HepG2 (cell line): ENCODE data around the gene RAMP3. TPM values are rescaled to one million over a fixed set of nuclear protein-coding genes. Genes with fewer than 3 reads are reported as not detected.

ENCODE experiments used
- ARNT2 ChIP-seq: sonication (generic); formaldehyde crosslinking; IDR thresholded peaks from 2 replicates; pipeline ENCODE4 v1.8.0; 2022; ENCODE audit warnings: mild to moderate bottlenecking, low read depth, missing genetic modification reagents, moderate library complexity
- BRF2 ChIP-seq: sonication (generic); formaldehyde crosslinking; IDR thresholded peaks from 2 replicates; pipeline ENCODE4 v1.8.1; 2022; ENCODE audit warnings: mild to moderate bottlenecking, missing genetic modification reagents
- HNF4A ChIP-seq: sonication (generic); formaldehyde crosslinking; IDR thresholded peaks from 2 replicates; pipeline ENCODE4 v1.4.0; 2020; ENCODE audit warnings: missing genetic modification reagents
- HNF4G ChIP-seq, 2 experiments: sonication (generic) in 1 of 2; formaldehyde crosslinking in 1 of 2; IDR thresholded peaks; 2 replicates each; pipeline versions ENCODE4 v1.4.0 to v1.6.1; 2011 to 2020; ENCODE audit warnings: borderline replicate concordance in 2 of 2, low read depth in 2 of 2, mild to moderate bottlenecking in 2 of 2, low read length in 1 of 2, missing genetic modification reagents in 1 of 2, moderate library complexity in 1 of 2
- MTF1 ChIP-seq: sonication (generic); formaldehyde crosslinking; IDR thresholded peaks from 2 replicates; pipeline ENCODE4 v1.5.0; 2020; ENCODE audit warnings: missing genetic modification reagents
- POLR2A ChIP-seq, 2 experiments: IDR thresholded peaks; 2 replicates each; pipeline ENCODE4 v1.6.1; 2011; ENCODE audit warnings: low read depth in 2 of 2, low read length in 2 of 2, mild to moderate bottlenecking in 1 of 2, moderate library complexity in 1 of 2; ENCODE audit not compliant: insufficient read depth in 1 of 2
- TAF1 ChIP-seq: sonication (generic); formaldehyde crosslinking; IDR thresholded peaks from 2 replicates; pipeline ENCODE4 v1.4.0; 2020; ENCODE audit warnings: missing genetic modification reagents
- TFE3 ChIP-seq: IDR thresholded peaks from 2 replicates; pipeline ENCODE4 v1.6.1; 2016
- ZBTB10 ChIP-seq: sonication (generic); formaldehyde crosslinking; IDR thresholded peaks from 2 replicates; pipeline ENCODE4 v1.4.0; 2020; ENCODE audit warnings: missing genetic modification reagents, borderline replicate concordance
- ZBTB26 ChIP-seq: IDR thresholded peaks from 2 replicates; pipeline ENCODE4 v1.6.1; 2016; ENCODE audit warnings: missing compliant biosample characterization, missing genetic modification reagents, borderline replicate concordance
- ZBTB4 ChIP-seq: sonication (generic); formaldehyde crosslinking; IDR thresholded peaks from 2 replicates; pipeline ENCODE4 v1.4.0; 2020; ENCODE audit warnings: missing genetic modification reagents, mild to moderate bottlenecking, borderline replicate concordance
- ZFP36L1 ChIP-seq: sonication (generic); formaldehyde crosslinking; IDR thresholded peaks from 2 replicates; pipeline ENCODE4 v1.8.0; 2022; ENCODE audit warnings: mild to moderate bottlenecking, missing genetic modification reagents, moderate library complexity
- ZFYVE20 ChIP-seq: sonication (generic); formaldehyde crosslinking; IDR thresholded peaks from 2 replicates; pipeline ENCODE4 v1.8.0; 2023; ENCODE audit warnings: low read depth, mild to moderate bottlenecking, moderate library complexity, missing genetic modification reagents, borderline replicate concordance
- ZNF260 ChIP-seq: sonication (generic); formaldehyde crosslinking; IDR thresholded peaks from 2 replicates; pipeline ENCODE4 v1.4.0; 2020; ENCODE audit warnings: missing genetic modification reagents, low read depth, mild to moderate bottlenecking, borderline replicate concordance
- ZNF878 ChIP-seq: sonication (generic); formaldehyde crosslinking; IDR thresholded peaks from 2 replicates; pipeline ENCODE4 v1.8.1; 2023; ENCODE audit warnings: mild to moderate bottlenecking, missing genetic modification reagents, moderate library complexity
- polyA plus RNA-seq, 8 experiments: library from polyadenylated mRNA; depleted of rRNA in 3 of 8; stranded (reverse) in 7 of 8; unstranded in 1 of 8; fragments of >200 nt; fragmentation: Illumina TruSeq in 4 of 8; extraction: Trizol in 4 of 8; gene quantifications; 2 replicates each; pipeline versions ENCODE4 v1.2.1 to v1.2.3, GENCODE V29; 2011 to 2016; ENCODE audit warnings: low read depth in 4 of 8, missing spikeins in 1 of 8, mixed read lengths in 1 of 8; ENCODE audit not compliant: insufficient read depth in 1 of 8
- total RNA-seq, 5 experiments: library from RNA; depleted of rRNA; stranded (reverse); fragments of >200 nt; fragmentation: Illumina TruSeq; extraction: Trizol; gene quantifications; 2 replicates each; pipeline ENCODE4 v1.2.3, GENCODE V29; 2016; ENCODE audit warnings: low read depth in 1 of 5

Gene RAMP3
- total and polyA plus RNA-seq, 2 of the 13 experiments (the other 11 are each of a cell fraction or from before 2014, with no cell fraction given), result not detected

- TF ChIP-seq TFE3 (CRISPR knock-in tag) (peak; percentile 43), TAF1 (CRISPR knock-in tag) (peak; percentile 98), ZBTB4 (CRISPR knock-in tag) (peak; percentile 72; the same call in 1 of the 2 replicates), HNF4A (peak; percentile 28; the same call in 1 of the 2 replicates), ZNF260 (CRISPR knock-in tag) (no peak), ZBTB26 (CRISPR knock-in tag) (peak; percentile 80; the same call in 1 of the 2 replicates), BRF2 (CRISPR knock-in tag) (no peak), ARNT2 (CRISPR knock-in tag) (peak; percentile 95), POLR2A (IDR thresholded peaks at IDR 0.05; ENCODE audit: insufficient read depth in 1 of 2, low read depth in 2 of 2, low read length in 2 of 2) (peak; percentile 97), ZFYVE20 (CRISPR knock-in tag) (no peak), ZFP36L1 (no peak), HNF4G (IDR thresholded peaks at IDR 0.05; ENCODE audit: borderline replicate concordance, low read depth, low read length) (no peak), HNF4G (CRISPR knock-in tag; IDR thresholded peaks at IDR 0.05; ENCODE audit: borderline replicate concordance, low read depth) (no peak), ZNF878 (0 out of 2 replicates have a peak, but pooled peaks have one; percentile 76), ZBTB10 (peak; percentile 69; the same call in 1 of the 2 replicates), MTF1 (CRISPR knock-in tag) (0 out of 2 replicates have a peak, but pooled peaks have one; percentile 59)
Measured at GRCh38 chr7:45111298-45112223, 46.0 kb upstream of the RAMP3 start, which contains the start of gene TBRG4 (continued).
